CD4-positive, alpha-beta T cell treated with Interleukin-17A for 1 hour (primary cell): ENCODE data around the gene CCIN.

Source experiments
- DNase-seq: peaks from one replicate; pipeline ENCODE4 v3.0.0-alpha.2; 2020

CCIN gene

GRCh38 chr9:36192196-36192595 is 23.0 kb downstream of the CCIN start:
- no peak for DNase-seq

DNA sequence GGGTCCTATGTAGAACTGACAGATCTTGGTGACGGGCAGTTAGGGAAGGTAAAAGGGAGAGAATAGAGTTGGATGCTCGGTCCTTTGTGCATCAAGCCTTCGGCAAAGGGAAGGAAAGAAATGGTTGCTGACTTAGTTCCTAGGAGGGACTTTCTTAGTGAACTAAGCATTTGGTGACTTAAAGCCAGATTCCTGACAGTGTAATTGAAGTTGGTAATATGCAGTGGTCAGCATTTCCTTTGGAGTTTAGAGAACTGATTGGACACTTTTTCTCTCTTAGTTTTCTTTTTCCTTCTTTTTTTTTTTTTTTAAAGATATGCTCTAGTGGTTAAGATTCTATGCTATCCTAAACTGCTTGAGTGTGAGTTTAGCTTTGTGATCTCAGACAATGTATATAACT is 23.8 kb downstream of the CCIN start:
- no peak for DNase-seq

DNA sequence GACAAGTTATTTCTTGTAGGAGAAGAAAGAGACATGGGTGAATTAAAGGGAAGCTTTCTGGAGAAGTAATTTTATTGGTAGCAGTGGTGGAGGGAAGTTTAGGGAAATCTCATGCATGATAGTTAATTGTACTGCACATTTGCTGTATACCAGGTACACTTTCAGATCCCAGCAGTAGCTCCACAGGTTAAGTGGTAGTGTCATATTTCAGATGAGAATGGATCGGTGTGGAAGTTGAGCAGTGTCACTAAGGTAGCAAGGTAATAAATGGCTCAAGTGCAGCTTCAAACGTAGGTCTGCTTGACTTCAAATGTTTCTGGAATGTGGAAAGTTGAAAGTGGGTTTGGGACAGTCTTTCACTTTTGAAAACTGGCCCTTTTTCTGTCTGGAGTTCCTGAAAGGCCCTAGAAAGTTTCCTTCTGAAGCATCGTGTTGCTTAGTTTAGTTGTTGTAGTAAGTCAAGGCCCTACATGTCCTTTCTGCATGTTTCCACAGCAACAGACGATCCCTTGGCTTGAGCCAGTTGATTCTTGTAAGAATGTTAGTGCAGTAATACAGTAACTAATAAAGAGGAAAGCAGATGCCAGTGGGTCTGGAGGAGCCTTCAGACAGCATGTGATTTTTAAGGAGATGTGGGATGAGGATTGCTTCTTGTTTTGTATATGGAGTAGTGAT is 25.3 kb downstream of the CCIN start:
- no peak for DNase-seq

DNA sequence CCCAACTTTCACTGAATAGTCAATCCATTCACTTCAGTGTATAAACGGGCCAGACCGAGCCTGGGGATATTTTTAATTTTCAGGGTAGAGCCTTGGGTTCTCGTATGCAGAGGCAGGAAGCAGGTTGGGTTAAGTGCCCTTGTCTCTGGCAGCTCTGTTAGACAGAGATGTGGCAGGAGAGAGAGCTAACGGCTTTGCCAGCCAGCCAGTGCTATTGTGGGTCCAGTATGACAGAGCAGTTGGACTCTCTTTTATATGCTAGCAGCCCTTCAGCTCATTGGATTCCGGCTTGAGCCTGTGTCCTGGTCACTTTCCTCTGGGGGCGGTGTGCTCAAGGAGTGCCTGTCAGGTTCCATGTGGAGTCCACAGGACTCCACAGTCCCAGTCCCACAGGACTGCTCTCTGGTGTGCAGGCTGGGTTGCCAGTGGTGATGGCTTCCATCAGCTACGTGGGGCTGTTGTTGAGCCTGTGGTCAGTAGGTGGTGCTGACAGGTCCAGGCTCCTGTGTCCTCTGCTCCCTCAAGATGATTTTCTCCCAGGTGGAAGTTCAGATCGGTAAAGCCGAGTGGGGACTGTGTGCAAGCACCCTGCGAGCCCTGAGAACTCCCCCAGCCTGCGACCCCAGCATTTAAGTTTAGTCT is 35.8 kb downstream of the CCIN start:
- DNase-seq: no peak

GRCh38 chr9:36207016-36207415 is 37.8 kb downstream of the CCIN start:
- no peak for DNase-seq

DNA sequence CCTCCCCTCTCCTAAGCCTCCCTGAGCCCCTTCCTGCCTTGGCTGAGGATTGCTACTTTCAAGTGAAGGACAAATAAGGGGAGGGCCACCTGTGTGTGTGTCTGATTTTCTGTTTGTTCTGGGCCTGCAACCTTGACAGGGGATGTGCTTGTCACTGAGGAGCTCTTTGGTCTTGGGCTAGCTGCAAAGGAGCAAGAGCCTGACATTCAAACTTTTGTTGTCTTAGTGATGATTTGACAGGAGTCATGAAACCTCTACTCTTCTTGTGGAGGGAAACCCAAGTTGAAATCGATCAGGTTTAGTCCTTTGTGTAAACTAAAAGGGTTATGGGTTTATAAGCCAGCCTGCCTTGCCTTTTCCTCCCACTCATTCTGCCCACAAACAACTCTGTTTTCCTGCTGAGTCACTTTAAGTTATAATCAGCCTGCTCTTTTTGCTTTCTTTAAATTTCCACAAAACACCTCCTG is 38.4 kb downstream of the CCIN start:
- DNase-seq: no peak

DNA sequence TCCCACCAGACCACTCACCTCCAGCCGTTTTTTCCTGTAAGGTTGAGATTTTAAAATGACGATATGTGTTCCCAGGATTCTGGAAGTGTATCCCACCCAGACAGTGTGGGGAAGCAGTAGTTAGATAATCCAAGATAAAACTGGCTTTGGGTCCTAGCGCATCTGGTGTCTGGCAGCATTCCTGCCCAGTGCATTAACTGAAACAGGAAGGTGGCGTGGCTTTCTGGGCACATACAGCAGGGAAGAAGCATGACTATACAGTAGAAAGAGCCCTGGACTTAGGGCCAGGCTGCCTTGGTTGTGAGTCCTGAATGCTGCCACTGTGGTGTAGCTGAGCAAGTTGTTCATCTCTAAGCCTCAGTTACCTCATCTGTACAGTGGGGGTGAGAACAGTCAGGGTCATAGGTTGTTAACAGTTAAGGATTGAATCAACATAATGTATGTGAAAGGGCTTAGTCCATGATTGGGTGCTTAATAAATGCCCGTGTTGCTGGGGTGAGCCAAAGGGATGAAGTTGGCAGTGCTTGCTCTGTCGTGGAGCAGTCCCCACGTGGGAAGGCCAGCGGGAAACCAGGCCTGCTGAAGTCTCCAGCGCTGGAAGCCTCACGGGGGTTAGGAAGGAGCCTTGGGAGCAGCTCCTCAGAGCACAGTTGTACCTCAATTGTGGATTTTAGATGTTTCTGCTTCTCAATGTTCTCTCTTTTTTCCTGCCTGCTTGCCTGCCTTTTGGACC is 39.5 kb downstream of the CCIN start:
- no peak for DNase-seq

- no peak for DNase-seq
These were observed 41.5 kb downstream of the CCIN start for GRCh38 chr9:36210722-36211121.

GRCh38 chr9:36211510-36211909 is 42.3 kb downstream of the CCIN start:
- no peak for DNase-seq

- no peak for DNase-seq
These were observed 44.2 kb downstream of the CCIN start for GRCh38 chr9:36213387-36213786.

- no peak for DNase-seq
These were observed 44.8 kb downstream of the CCIN start for GRCh38 chr9:36213989-36214388.

DNA sequence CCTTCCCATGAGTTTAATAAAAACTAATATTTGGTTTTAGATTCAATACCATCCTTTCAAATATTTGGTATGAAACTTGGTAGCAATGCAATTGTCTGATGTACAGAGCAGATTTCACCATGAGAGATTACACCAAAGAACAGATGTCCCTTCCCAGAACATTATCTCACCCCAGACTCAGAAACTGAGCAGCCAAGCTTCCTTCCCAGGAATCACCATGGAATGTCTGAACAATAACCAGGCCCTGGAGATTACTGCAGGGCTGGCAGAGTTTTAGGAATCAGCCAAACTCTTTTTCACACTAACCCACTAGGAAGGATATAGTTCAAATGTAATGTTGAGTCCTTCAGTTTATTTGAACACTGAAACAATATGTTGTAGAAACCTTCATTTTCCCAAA is 45.4 kb downstream of the CCIN start:
- no peak for DNase-seq

DNA sequence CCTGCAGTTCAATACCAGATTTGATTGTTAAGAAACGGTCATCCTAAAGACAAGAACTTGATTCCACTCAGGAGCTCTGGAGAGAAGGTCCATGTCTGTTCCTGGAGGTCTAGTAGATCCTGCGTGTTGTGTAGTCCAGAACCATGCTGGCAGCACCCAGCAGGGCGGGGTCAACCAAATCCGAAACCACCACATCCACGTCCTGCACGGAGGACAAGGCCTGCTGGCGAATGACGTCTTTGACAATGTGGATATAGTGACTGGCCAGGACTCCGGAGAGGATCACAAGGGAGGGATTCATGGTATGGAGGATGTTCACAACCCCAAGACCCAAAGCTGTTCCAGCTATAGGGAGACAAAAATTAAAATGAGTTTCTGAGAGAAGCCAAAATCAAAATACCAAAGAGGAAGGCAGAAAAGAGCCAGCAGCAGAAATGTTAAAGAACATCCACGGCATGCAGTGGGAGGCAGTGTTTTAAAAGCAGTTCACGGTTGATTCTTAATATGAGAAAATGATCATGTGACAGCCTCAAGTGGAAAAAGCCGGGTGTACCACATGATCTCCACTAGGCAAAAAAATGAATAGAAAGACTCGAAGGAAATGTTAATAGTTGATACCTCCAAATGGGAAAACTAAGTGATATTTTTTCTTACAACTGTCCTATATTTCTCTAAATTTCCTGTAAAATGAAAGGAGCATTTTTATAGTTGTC is 48.2 kb downstream of the CCIN start:
- DNase-seq: no peak

DNA sequence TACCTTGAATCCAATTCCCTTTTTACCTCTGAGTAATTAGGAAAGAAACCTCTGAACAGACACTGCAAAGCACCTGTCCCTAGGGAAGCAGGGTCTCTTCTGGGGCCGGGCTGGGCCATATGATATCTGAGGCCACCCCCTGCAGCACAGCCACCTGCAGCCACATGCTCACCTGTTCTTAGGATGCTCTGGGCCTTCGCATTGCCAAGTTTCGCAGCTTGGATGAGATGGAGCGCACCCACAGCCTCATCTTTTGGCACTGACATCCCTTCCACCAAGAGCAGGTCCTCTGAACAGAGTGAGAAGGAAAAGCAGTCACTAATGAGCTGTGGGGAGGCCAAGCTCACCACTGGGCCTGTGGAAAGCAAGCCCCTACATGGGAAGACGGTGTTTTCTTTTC is 48.8 kb downstream of the CCIN start:
- no peak for DNase-seq

GRCh38 chr9:36218411-36218901 is 49.3 kb downstream of the CCIN start:
- no peak for DNase-seq
